ENCODE data around the gene HSFX3. TPM values are rescaled to one million over a fixed set of nuclear protein-coding genes. Genes with fewer than 3 reads are reported as not detected.
"Not testable (repeated sequence)": the region's sequence is repeated elsewhere in the genome, so short reads cannot be mapped to it uniquely, and the experiment has no call there.

Gene HSFX3
- total and polyA plus RNA-seq, 2 of the 8 experiments (the other 6 are each of a cell fraction or from before 2014, with no cell fraction given): not detected

GRCh38 chrX:149503446-149503845 is 46.3 kb downstream of the HSFX3 start:
- H4K91ac ChIP-seq (replicated peaks; ENCODE audit: insufficient read length, low read length); H3K79me2 ChIP-seq (ENCODE audit: control insufficient read depth in 1 of 2, insufficient read depth in 2 of 2, low read length in 2 of 2); H2BK15ac ChIP-seq (ENCODE audit: low read length); H4K5ac ChIP-seq (ENCODE audit: insufficient read length, low read depth, low read length); H4K8ac ChIP-seq (ENCODE audit: extremely low read depth, insufficient read depth, low read length); POLR2A ChIA-PET (ENCODE audit: partially characterized antibody); H3K27me3 ChIP-seq (replicated peaks in 1 of 4; ENCODE audit: control insufficient read depth in 3 of 4, extremely low read depth in 1 of 4, insufficient read depth in 3 of 4, low read length in 3 of 4); H3K27ac ChIP-seq (ENCODE audit: low read depth, low read length); H3K4me3 ChIP-seq (ENCODE audit: extremely low read depth in 1 of 4, insufficient read depth in 2 of 4, low read depth in 3 of 4, low read length in 4 of 4); H2AK5ac ChIP-seq (ENCODE audit: low read depth, low read length); H3K79me1 ChIP-seq (ENCODE audit: low read depth, low read length); H3K4me1 ChIP-seq (replicated peaks in 1 of 4; ENCODE audit: control insufficient read depth in 3 of 4, insufficient read depth in 4 of 4, low read length in 3 of 4); H2BK120ac ChIP-seq (replicated peaks; ENCODE audit: low read depth, low read length); H3K23ac ChIP-seq (ENCODE audit: insufficient read length); H2BK20ac ChIP-seq (ENCODE audit: low read length); H3K56ac ChIP-seq (replicated peaks; ENCODE audit: insufficient read length, low read depth, low read length); H3K9me3 ChIP-seq (ENCODE audit: insufficient read depth in 2 of 2, low read depth in 1 of 2, low read length in 1 of 2); H2BK5ac ChIP-seq (ENCODE audit: low read depth, low read length); H3K14ac ChIP-seq (ENCODE audit: insufficient read length); H3K23me2 ChIP-seq (ENCODE audit: low read depth, low read length); H3K4ac ChIP-seq (replicated peaks; ENCODE audit: insufficient read length, low read depth, low read length); H3K36me3 ChIP-seq (ENCODE audit: control insufficient read depth in 2 of 4, insufficient read depth in 4 of 4, low read length in 3 of 4); DNase-seq (ENCODE audit: low read depth in 1 of 2, low spot score in 2 of 2); H2AFZ ChIP-seq (ENCODE audit: low read length); H4K20me1 ChIP-seq (replicated peaks in 1 of 2; ENCODE audit: control insufficient read depth in 1 of 2, insufficient read depth in 2 of 2, low read length in 2 of 2); H2BK12ac ChIP-seq (ENCODE audit: low read depth, low read length); H3K9ac ChIP-seq (replicated peaks in 1 of 4; ENCODE audit: extremely low read depth in 1 of 4, low read depth in 3 of 4, low read length in 3 of 4); H3K4me2 ChIP-seq (ENCODE audit: insufficient read depth in 1 of 2, low read depth in 2 of 2, low read length in 2 of 2); H3K18ac ChIP-seq (ENCODE audit: extremely low read depth, low read length): not testable (repeated sequence)
- WGBS, 2 experiments (ENCODE audit: extremely low coverage in 1 of 2, insufficient coverage in 1 of 2, insufficient read length in 1 of 2, insufficient replicate concordance in 2 of 2, low coverage in 1 of 2, low lambda C conversion rate in 2 of 2, missing lambda C conversion rate in 1 of 2): no CpG with 5 or more reads among the region's 10 CpGs
- FAIRE-seq: peak; percentile 82
- CTCF ChIA-PET (ENCODE audit: partially characterized antibody): interaction anchor here (0.7 to 1.3 kb wide), 2 partner anchors 15 to 23 kb away, joined by 3 read pairs; no protein-coding TSS in a partner anchor

GRCh38 chrX:149502923-149503322 is 46.8 kb downstream of the HSFX3 start:
- DNase-seq (ENCODE audit: low read depth in 1 of 2, low spot score in 2 of 2); H4K5ac ChIP-seq (ENCODE audit: insufficient read length, low read depth, low read length); H3K36me3 ChIP-seq (ENCODE audit: control insufficient read depth in 2 of 4, insufficient read depth in 4 of 4, low read length in 3 of 4); H3K23me2 ChIP-seq (ENCODE audit: low read depth, low read length); H2BK20ac ChIP-seq (ENCODE audit: low read length); H3K4ac ChIP-seq (replicated peaks; ENCODE audit: insufficient read length, low read depth, low read length); H2BK5ac ChIP-seq (ENCODE audit: low read depth, low read length); FAIRE-seq; H2AFZ ChIP-seq (ENCODE audit: low read length); H3K9ac ChIP-seq (replicated peaks in 1 of 4; ENCODE audit: extremely low read depth in 1 of 4, low read depth in 3 of 4, low read length in 3 of 4); H4K20me1 ChIP-seq (replicated peaks in 1 of 2; ENCODE audit: control insufficient read depth in 1 of 2, insufficient read depth in 2 of 2, low read length in 2 of 2); H2AK5ac ChIP-seq (ENCODE audit: low read depth, low read length); H3K18ac ChIP-seq (ENCODE audit: extremely low read depth, low read length); H3K14ac ChIP-seq (ENCODE audit: insufficient read length); H2BK12ac ChIP-seq (ENCODE audit: low read depth, low read length); H3K9me3 ChIP-seq (ENCODE audit: insufficient read depth in 2 of 2, low read depth in 1 of 2, low read length in 1 of 2); POLR2A ChIA-PET (ENCODE audit: partially characterized antibody); H3K4me1 ChIP-seq (replicated peaks in 1 of 4; ENCODE audit: control insufficient read depth in 3 of 4, insufficient read depth in 4 of 4, low read length in 3 of 4); H3K4me3 ChIP-seq (ENCODE audit: extremely low read depth in 1 of 4, insufficient read depth in 2 of 4, low read depth in 3 of 4, low read length in 4 of 4); H4K8ac ChIP-seq (ENCODE audit: extremely low read depth, insufficient read depth, low read length); H3K79me2 ChIP-seq (ENCODE audit: control insufficient read depth in 1 of 2, insufficient read depth in 2 of 2, low read length in 2 of 2); H3K79me1 ChIP-seq (ENCODE audit: low read depth, low read length); H3K4me2 ChIP-seq (ENCODE audit: insufficient read depth in 1 of 2, low read depth in 2 of 2, low read length in 2 of 2); H3K27ac ChIP-seq (ENCODE audit: low read depth, low read length); H3K56ac ChIP-seq (replicated peaks; ENCODE audit: insufficient read length, low read depth, low read length); H3K23ac ChIP-seq (ENCODE audit: insufficient read length); H4K91ac ChIP-seq (replicated peaks; ENCODE audit: insufficient read length, low read length); H2BK15ac ChIP-seq (ENCODE audit: low read length); H3K27me3 ChIP-seq (replicated peaks in 1 of 4; ENCODE audit: control insufficient read depth in 3 of 4, extremely low read depth in 1 of 4, insufficient read depth in 3 of 4, low read length in 3 of 4); CTCF ChIA-PET (ENCODE audit: partially characterized antibody); H2BK120ac ChIP-seq (replicated peaks; ENCODE audit: low read depth, low read length): not testable (repeated sequence)
- no CpG with 5 or more reads among the region's 5 CpGs for WGBS, 2 experiments (ENCODE audit: extremely low coverage in 1 of 2, insufficient coverage in 1 of 2, insufficient read length in 1 of 2, insufficient replicate concordance in 2 of 2, low coverage in 1 of 2, low lambda C conversion rate in 2 of 2, missing lambda C conversion rate in 1 of 2)
